CMK (cell line): ENCODE measurements around the gene HOXC5.
A peak's percentile ranks its signal among the peaks of the same experiment; 100 is the strongest.

Experiments used
- DNase-seq: peaks from one replicate; pipeline ENCODE4 v3.0.0-alpha.2; 2010; ENCODE audit warnings: low read depth

HOXC5 gene

GRCh38 chr12:54006559-54007220 is 26.2 kb upstream of the HOXC5 start:
- DNase-seq = no peak

GRCh38 chr12:54007538-54008259 is 25.2 kb upstream of the HOXC5 start:
- DNase-seq = no peak

- no peak for DNase-seq
These were observed 24.6 kb upstream of the HOXC5 start for GRCh38 chr12:54008260-54008552.

GRCh38 chr12:54009171-54010052 is 23.4 kb upstream of the HOXC5 start:
- DNase-seq = no peak

GRCh38 chr12:54010053-54010971 is 22.5 kb upstream of the HOXC5 start:
- DNase-seq = no peak

- no peak for DNase-seq
These were observed 21.7 kb upstream of the HOXC5 start for GRCh38 chr12:54010972-54011664.

- DNase-seq = no peak
These were observed 21.0 kb upstream of the HOXC5 start for GRCh38 chr12:54011665-54012532.

GRCh38 chr12:54012631-54013409 is 20.0 kb upstream of the HOXC5 start:
- DNase-seq = no peak

GRCh38 chr12:54014377-54015017 is 18.4 kb upstream of the HOXC5 start:
- DNase-seq = no peak

- DNase-seq = no peak
These were observed 17.6 kb upstream of the HOXC5 start for GRCh38 chr12:54015018-54015931.

GRCh38 chr12:54016051-54016450 is 16.8 kb upstream of the HOXC5 start:
- DNase-seq = no peak

GRCh38 chr12:54016478-54016964 is 16.3 kb upstream of the HOXC5 start:
- no peak for DNase-seq

- DNase-seq = no peak
These were observed 15.6 kb upstream of the HOXC5 start for GRCh38 chr12:54017027-54017788.

GRCh38 chr12:54017878-54018467 is 14.9 kb upstream of the HOXC5 start:
- peak; percentile 87 for DNase-seq

- no peak for DNase-seq
These were observed 14.3 kb upstream of the HOXC5 start for GRCh38 chr12:54018468-54018984.

GRCh38 chr12:54019091-54019811 is 13.6 kb upstream of the HOXC5 start:
- no peak for DNase-seq
